GM12878 (cell line): ENCODE results near the gene GGA2. TPM values are rescaled to one million over a fixed set of nuclear protein-coding genes. Genes with fewer than 3 reads are reported as not detected.

ENCODE experiments used
- ATAC-seq: fragments of 200-7000 bp; cut with Tn5 transposase; 3 replicates; pipeline ENCODE4 v1.9.1; 2020; ENCODE audit warnings: mild to moderate bottlenecking, moderate library complexity
- BruUV-seq: library from RNA; stranded (reverse); fragments of 400-500 nt; replicated peaks from 2 replicates; lab custom pipeline; 2021; lab: Mats Ljungman, UMichigan
- CTCF ChIA-PET: fragments of 300-600 bp; sonication (Branson Sonifier 250); formaldehyde crosslinking; extraction: SDS; loops from one replicate; lab custom pipeline; 2021; ENCODE audit warnings: inconsistent platforms; lab: Yijun Ruan, JAX
- POLR2A ChIA-PET: fragments of 350-600 bp; formaldehyde crosslinking; extraction: SDS; loops from one replicate; lab custom pipeline; 2021; ENCODE audit warnings: inconsistent platforms; lab: Charles Lee
- RAD21 ChIA-PET: fragments of 300-600 bp; sonication (Branson Sonifier 250); formaldehyde crosslinking; loops from one replicate; lab custom pipeline; 2023; ENCODE audit warnings: antibody characterized with exemption; ENCODE audit not compliant: unreplicated experiment; lab: Charles Lee
- SMC1A ChIA-PET: fragments of 300-600 bp; sonication (Branson Sonifier 250); formaldehyde crosslinking; loops from one replicate; lab custom pipeline; 2023; ENCODE audit not compliant: unreplicated experiment, uncharacterized antibody; lab: Charles Lee
- DNase-seq: peaks from one replicate; pipeline ENCODE4 v3.0.0-alpha.2; 2011; ENCODE audit warnings: low read depth, low spot score
- FAIRE-seq: peaks from 3 replicates; lab custom pipeline; 2011; peaks lifted over from hg19 to GRCh38; lab: Jason Lieb, UNC
- H2AFZ ChIP-seq: 2 replicates; pipeline ENCODE4 v1.6.0; 2011; ENCODE audit warnings: low read depth, low read length, control low read depth; ENCODE audit not compliant: control insufficient read depth
- H3K27ac ChIP-seq: 2 replicates; pipeline ENCODE4 v1.5.1; 2011; ENCODE audit warnings: control low read depth; ENCODE audit not compliant: control insufficient read depth, insufficient read depth
- H3K27me3 ChIP-seq, 2 experiments: replicated peaks in 1 of 2; 2 replicates each; pipeline versions ENCODE4 v1.6.0 to v1.6.1; 2011; ENCODE audit warnings: low read length in 1 of 2; ENCODE audit not compliant: control insufficient read depth in 2 of 2, insufficient read depth in 2 of 2
- H3K36me3 ChIP-seq, 2 experiments: 2 replicates each; pipeline ENCODE4 v1.5.1; 2011; ENCODE audit warnings: low read length in 1 of 2; ENCODE audit not compliant: control insufficient read depth in 2 of 2, insufficient read depth in 2 of 2
- H3K4me1 ChIP-seq: 2 replicates; pipeline ENCODE4 v1.6.1; 2011; ENCODE audit warnings: mild to moderate bottlenecking, low read length, moderate library complexity, mixed read lengths; ENCODE audit not compliant: control insufficient read depth, insufficient read depth
- H3K4me2 ChIP-seq: 2 replicates; pipeline ENCODE4 v1.6.0; 2011; ENCODE audit warnings: control low read depth; ENCODE audit not compliant: control insufficient read depth, insufficient read depth
- H3K4me3 ChIP-seq: fragments of 200-600 bp; sonication (generic); 2 replicates; pipeline ENCODE4 v1.5.1; 2016
- H3K79me2 ChIP-seq: 2 replicates; pipeline ENCODE4 v1.6.0; 2011; ENCODE audit warnings: low read length; ENCODE audit not compliant: control insufficient read depth, insufficient read depth
- H3K9ac ChIP-seq: 2 replicates; pipeline ENCODE4 v1.8.0; 2011; ENCODE audit warnings: low read length, control low read depth, mixed read lengths; ENCODE audit not compliant: control insufficient read depth, insufficient read depth
- H3K9me3 ChIP-seq: replicated peaks from 3 replicates; pipeline ENCODE4 v1.5.1; 2011; ENCODE audit warnings: mild to moderate bottlenecking, low read length; ENCODE audit not compliant: control insufficient read depth, insufficient read depth
- H4K20me1 ChIP-seq: 2 replicates; pipeline ENCODE4 v1.6.0; 2011; ENCODE audit not compliant: control insufficient read depth, insufficient read depth
- POLR2A ChIP-seq: IDR thresholded peaks from 2 replicates; pipeline ENCODE4 v1.6.1; 2011; ENCODE audit warnings: low read depth, mild to moderate bottlenecking, low read length
- SP1 ChIP-seq: IDR thresholded peaks from one replicate; pipeline ENCODE4 v1.6.1; 2011; ENCODE audit warnings: low read depth, low read length
- WGBS: methylation state at CpG from one replicate; pipeline ENCODE4 v1.1.6; 2016; ENCODE audit warnings: low lambda C conversion rate; ENCODE audit not compliant: insufficient replicate concordance, insufficient coverage; ENCODE audit errors: missing lambda C conversion rate; 5-methylcytosine and 5-hydroxymethylcytosine counted together
- in situ Hi-C: fragments of 300-500 bp; cut with MboI; formaldehyde crosslinking; loops from 9 replicates; pipeline ENCODE4 v1.14.3; 2018; ENCODE audit warnings: mixed read lengths
- intact Hi-C: fragments of 100-400 bp; cut with micrococcal nuclease; formaldehyde crosslinking; loops from one replicate; pipeline ENCODE4 v1.14.2; 2022; ENCODE audit not compliant: unreplicated experiment
- polyA plus RNA-seq, 11 experiments: library from polyadenylated mRNA; depleted of rRNA in 4 of 11; unstranded in 6 of 11; stranded (reverse) in 5 of 11; fragments of >200 nt; fragmentation: Nextera tagmentation in 4 of 11; fragmentation: Illumina TruSeq in 1 of 11; extraction: Ambion mirVana in 4 of 11; extraction: Trizol in 1 of 11; gene quantifications; 1 replicate in 1 of 11; 2 replicates in 10 of 11; pipeline versions ENCODE4 v1.2.1 to v1.2.3, GENCODE V29; 2011 to 2016; ENCODE audit warnings: inconsistent platforms in 2 of 11, missing spikeins in 2 of 11, low read depth in 1 of 11
- total RNA-seq, 4 experiments: library from RNA; depleted of rRNA in 3 of 4; stranded (reverse); fragments of >200 nt in 3 of 4; fragmentation: Illumina TruSeq in 1 of 4; extraction: Trizol in 1 of 4; gene quantifications; 2 replicates each; pipeline versions ENCODE4 v1.2.1 to v1.2.3, GENCODE V29; 2013 to 2021
- TF ChIP-seq, protein P1 (sequence below): IDR thresholded peaks from 2 replicates; pipeline ENCODE4 v1.6.1; 2012; ENCODE audit warnings: mild to moderate bottlenecking, low read depth, low read length
- TF ChIP-seq, protein P2 (sequence below): IDR thresholded peaks from 2 replicates; pipeline ENCODE4 v1.6.1; 2012; ENCODE audit warnings: low read length, inconsistent platforms

Gene GGA2
- total and polyA plus RNA-seq, 10 of the 15 experiments (the other 5 are each of a cell fraction or from before 2014, with no cell fraction given): 14.1 to 153 (median 86.6) TPM

DNA sequence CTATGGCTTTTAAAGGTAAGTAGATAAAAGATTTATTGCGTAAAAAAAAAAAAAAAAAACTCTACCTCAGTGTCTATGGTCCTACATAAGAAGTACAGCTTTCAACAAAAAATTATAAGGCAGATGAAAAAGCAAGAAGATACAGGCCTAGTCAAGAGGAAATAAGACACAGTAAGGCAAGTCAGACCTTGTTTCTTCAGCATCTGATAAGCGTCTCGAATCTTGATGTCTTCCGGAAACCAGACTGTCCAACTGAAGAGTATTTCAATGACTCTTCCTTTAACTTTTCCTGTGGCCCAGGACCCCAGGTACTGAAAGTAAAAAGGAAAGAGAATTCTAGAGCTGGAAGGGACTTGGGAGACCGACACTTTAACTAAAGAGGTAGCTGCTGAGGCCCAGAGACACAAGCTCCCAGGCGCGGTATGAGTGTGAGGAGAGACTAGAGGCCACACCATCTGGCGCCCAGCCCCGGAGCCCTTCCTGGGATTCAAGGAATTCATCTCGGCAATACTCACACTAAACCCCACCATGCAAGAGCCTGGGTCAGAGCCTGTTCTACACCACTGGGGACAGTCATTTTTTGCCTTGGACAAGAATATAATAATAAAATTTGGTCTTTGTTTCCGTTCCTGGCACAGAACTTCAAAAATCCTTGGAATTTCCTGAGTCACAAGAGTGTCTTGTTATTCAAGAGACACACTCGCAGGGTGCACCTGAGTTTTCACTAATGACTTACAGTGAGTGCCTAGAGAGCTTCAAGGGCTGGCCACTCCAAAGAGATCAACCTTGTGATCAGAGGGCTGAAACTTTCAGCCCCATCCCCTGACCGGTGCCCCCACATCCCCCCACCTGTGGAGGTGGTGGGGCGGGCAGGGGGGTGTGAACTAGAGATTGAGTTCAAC lies 18.6 kb downstream of the GGA2 start:
- 81% methylated on average over 12 of the region's 14 CpGs for WGBS
- Histone ChIP-seq H3K9ac (no peak overlapping the region), H4K20me1 (peaks cover 9% of the 10 kb centered on the region; the same call in 1 of the 2 replicates), H3K36me3 (peaks cover 51 to 61% of the 10 kb centered on the region in 2 experiments), H3K4me1 (no peaks in the 10 kb centered on the region), H3K27ac (no peak overlapping the region), H3K79me2 (0 out of 2 replicates have a peak, but pooled peaks cover 2% of the 10 kb centered on the region), H3K4me3 (no peak overlapping the region), H3K4me2 (no peak overlapping the region), H3K9me3 (no peaks in the 10 kb centered on the region), H2AFZ (no peak overlapping the region), H3K27me3 (no peaks in the 10 kb centered on the region)
- RAD21 ChIA-PET: no interaction called here
- POLR2A ChIA-PET: interaction anchor here (0.7 to 0.8 kb wide), 4 partner anchors 38 to 655 kb away, joined by 3 to 6 read pairs (median 4); no protein-coding TSS in a partner anchor
- DNase-seq: no peak
- no peak for ATAC-seq
- no TSS peak for BruUV-seq
- no peak for FAIRE-seq
- intact Hi-C loops: no loop called here
- in situ Hi-C loops: no loop called here
- SMC1A ChIA-PET: interaction anchor here (0.6 to 1.2 kb wide), 5 partner anchors 56 to 311 kb away, joined by 3 read pairs; no protein-coding TSS in a partner anchor
- CTCF ChIA-PET: no interaction called here
- TF ChIP-seq, protein P1, sequence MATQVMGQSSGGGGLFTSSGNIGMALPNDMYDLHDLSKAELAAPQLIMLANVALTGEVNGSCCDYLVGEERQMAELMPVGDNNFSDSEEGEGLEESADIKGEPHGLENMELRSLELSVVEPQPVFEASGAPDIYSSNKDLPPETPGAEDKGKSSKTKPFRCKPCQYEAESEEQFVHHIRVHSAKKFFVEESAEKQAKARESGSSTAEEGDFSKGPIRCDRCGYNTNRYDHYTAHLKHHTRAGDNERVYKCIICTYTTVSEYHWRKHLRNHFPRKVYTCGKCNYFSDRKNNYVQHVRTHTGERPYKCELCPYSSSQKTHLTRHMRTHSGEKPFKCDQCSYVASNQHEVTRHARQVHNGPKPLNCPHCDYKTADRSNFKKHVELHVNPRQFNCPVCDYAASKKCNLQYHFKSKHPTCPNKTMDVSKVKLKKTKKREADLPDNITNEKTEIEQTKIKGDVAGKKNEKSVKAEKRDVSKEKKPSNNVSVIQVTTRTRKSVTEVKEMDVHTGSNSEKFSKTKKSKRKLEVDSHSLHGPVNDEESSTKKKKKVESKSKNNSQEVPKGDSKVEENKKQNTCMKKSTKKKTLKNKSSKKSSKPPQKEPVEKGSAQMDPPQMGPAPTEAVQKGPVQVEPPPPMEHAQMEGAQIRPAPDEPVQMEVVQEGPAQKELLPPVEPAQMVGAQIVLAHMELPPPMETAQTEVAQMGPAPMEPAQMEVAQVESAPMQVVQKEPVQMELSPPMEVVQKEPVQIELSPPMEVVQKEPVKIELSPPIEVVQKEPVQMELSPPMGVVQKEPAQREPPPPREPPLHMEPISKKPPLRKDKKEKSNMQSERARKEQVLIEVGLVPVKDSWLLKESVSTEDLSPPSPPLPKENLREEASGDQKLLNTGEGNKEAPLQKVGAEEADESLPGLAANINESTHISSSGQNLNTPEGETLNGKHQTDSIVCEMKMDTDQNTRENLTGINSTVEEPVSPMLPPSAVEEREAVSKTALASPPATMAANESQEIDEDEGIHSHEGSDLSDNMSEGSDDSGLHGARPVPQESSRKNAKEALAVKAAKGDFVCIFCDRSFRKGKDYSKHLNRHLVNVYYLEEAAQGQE: no peak
- TF ChIP-seq, protein P2, sequence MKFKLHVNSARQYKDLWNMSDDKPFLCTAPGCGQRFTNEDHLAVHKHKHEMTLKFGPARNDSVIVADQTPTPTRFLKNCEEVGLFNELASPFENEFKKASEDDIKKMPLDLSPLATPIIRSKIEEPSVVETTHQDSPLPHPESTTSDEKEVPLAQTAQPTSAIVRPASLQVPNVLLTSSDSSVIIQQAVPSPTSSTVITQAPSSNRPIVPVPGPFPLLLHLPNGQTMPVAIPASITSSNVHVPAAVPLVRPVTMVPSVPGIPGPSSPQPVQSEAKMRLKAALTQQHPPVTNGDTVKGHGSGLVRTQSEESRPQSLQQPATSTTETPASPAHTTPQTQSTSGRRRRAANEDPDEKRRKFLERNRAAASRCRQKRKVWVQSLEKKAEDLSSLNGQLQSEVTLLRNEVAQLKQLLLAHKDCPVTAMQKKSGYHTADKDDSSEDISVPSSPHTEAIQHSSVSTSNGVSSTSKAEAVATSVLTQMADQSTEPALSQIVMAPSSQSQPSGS: no peak
- TF ChIP-seq SP1 (no peak), POLR2A (no peak)
